ENCODE measurements around the gene NF2. TPM values are rescaled to one million over a fixed set of nuclear protein-coding genes. Genes with fewer than 3 reads are reported as not detected.

The NF2 gene
- total and polyA plus RNA-seq, 2 of the 8 experiments (the other 6 are each of a cell fraction or from before 2014, with no cell fraction given): 17.6 to 53.6 TPM

- no peak for TF ChIP-seq E2F6 (IDR thresholded peaks at IDR 0.05)
- TF ChIP-seq SIX5 (IDR thresholded peaks at IDR 0.05; ENCODE audit: low read depth, low read length): no peak
- no peak for TF ChIP-seq MAFK (IDR thresholded peaks at IDR 0.05; ENCODE audit: low read depth, low read length)
- TF ChIP-seq PHF8 (conservative IDR thresholded peaks at IDR 0.05; ENCODE audit: low read depth, low read length): no peak
- no peak for TF ChIP-seq USF2 (IDR thresholded peaks at IDR 0.05; ENCODE audit: low read length)
- TF ChIP-seq CHD1 (IDR thresholded peaks at IDR 0.05; ENCODE audit: low read depth, low read length): no peak
These were observed 54.7 kb downstream of the NF2 start (continued) for GRCh38 chr22:29658176-29658575.
